Tibial nerve (tissue), 4 donors: ENCODE data around the gene QDPR. TPM values are rescaled to one million over a fixed set of nuclear protein-coding genes. Genes with fewer than 3 reads are reported as not detected.

Source experiments
- DNase-seq, 2 donors: peaks; one replicate each; pipeline ENCODE4 v3.0.0-alpha.2; 2019; ENCODE audit warnings: low spot score in 2 of 2
- H3K27ac ChIP-seq, 4 donors: fragments of 200-600 bp; sonication (generic) in 3 of 4; one replicate each; pipeline ENCODE4 v1.5.1; 2017 to 2019; ENCODE audit warnings: mild to moderate bottlenecking in 1 of 4
- H3K27me3 ChIP-seq, 2 donors: fragments of 200-600 bp; sonication (generic) in 1 of 2; one replicate each; pipeline versions ENCODE4 v1.5.1 to v1.6.0; 2017 to 2019
- H3K36me3 ChIP-seq, 3 donors: fragments of 200-600 bp; sonication (generic); one replicate each; pipeline ENCODE4 v1.5.1; 2018 to 2019
- H3K4me1 ChIP-seq, 4 donors: fragments of 200-600 bp; sonication (generic) in 3 of 4; one replicate each; pipeline ENCODE4 v1.5.1; 2017 to 2019
- H3K4me3 ChIP-seq, 4 donors: fragments of 200-600 bp; sonication (generic) in 3 of 4; one replicate each; pipeline ENCODE4 v1.5.1; 2017 to 2019; ENCODE audit warnings: mild to moderate bottlenecking in 1 of 4, moderate library complexity in 1 of 4
- H3K9me3 ChIP-seq, 4 donors: fragments of 200-600 bp; sonication (generic) in 3 of 4; one replicate each; pipeline ENCODE4 v1.5.1; 2017 to 2019
- EP300 ChIP-seq, 2 donors: sonication (generic); formaldehyde crosslinking; IDR thresholded peaks; one replicate each; pipeline ENCODE4 v1.6.1; 2017; ENCODE audit warnings: antibody characterized with exemption in 2 of 2, mild to moderate bottlenecking in 1 of 2
- POLR2A ChIP-seq, 2 donors: fragments of 450-650 bp; IDR thresholded peaks; one replicate each; pipeline ENCODE4 v1.6.1; 2017; ENCODE audit warnings: antibody characterized with exemption in 2 of 2, mild to moderate bottlenecking in 2 of 2, moderate library complexity in 2 of 2
- WGBS, 2 donors: methylation state at CpG; one replicate each; pipeline ENCODE4 v1.1.5; 2018; 5-methylcytosine and 5-hydroxymethylcytosine counted together
- total RNA-seq, 4 donors: library from RNA; depleted of rRNA; stranded (reverse); fragments of >200 nt; gene quantifications; one replicate each; pipeline ENCODE4 v1.1.0, GENCODE V29; 2016
- TF ChIP-seq, protein P1 (sequence below), 5 experiments: fragments of 200-600 bp in 3 of 5; fragments of 450-650 bp in 2 of 5; sonication (generic) in 3 of 5; IDR thresholded peaks; one replicate each; pipeline ENCODE4 v1.5.1; 2016 to 2019; ENCODE audit warnings: antibody characterized with exemption in 5 of 5, mild to moderate bottlenecking in 3 of 5, moderate library complexity in 2 of 5

The QDPR gene
- total RNA-seq, result 10 to 100 TPM; 15.9 to 53.1 (median 24.7) TPM

DNA sequence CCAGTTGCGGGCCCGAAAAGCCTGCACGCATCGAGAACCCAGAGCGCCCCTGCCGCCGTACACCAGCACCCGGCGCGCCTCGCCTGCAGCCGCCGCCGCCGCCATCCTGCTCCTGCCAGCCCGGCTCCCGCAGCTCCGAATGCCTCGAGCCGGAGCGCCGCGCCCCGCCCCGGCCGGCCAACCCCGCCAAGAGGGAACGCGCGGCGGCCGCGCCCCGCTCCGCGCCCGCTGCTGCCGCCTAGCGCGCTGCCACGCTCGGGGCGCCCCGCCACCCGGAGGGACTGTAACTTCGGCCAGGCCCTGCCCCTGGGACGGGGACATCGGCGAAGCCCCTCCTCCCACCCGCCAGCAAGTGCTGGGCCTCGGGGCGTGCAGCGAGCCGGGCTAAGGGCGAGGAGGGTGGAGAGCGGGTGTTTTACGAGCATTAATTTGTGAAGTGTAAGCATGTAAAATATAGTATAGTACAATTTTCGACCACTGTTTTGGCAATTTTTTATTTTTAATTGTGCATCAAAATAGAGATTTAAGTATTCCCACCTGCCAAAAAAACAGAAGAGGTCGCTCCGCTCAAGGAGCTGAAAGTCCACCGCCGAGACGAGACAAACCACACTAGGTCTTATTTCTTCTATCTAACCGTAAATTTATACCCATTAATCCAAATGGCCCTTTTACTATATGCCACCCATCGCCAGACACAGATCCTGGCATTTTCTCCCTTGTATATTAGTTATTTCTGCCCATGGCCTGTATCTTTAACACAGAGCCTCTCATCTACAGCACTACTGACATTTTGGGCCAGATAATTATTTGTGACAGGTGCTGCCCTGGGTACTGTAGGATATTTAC is at the start of gene QDPR:
TSS of gene QDPR (minus strand) at position 141 of the 846 bp plus-strand sequence. CDS start at position 105, 36 bp downstream.
- TF ChIP-seq, protein P1, sequence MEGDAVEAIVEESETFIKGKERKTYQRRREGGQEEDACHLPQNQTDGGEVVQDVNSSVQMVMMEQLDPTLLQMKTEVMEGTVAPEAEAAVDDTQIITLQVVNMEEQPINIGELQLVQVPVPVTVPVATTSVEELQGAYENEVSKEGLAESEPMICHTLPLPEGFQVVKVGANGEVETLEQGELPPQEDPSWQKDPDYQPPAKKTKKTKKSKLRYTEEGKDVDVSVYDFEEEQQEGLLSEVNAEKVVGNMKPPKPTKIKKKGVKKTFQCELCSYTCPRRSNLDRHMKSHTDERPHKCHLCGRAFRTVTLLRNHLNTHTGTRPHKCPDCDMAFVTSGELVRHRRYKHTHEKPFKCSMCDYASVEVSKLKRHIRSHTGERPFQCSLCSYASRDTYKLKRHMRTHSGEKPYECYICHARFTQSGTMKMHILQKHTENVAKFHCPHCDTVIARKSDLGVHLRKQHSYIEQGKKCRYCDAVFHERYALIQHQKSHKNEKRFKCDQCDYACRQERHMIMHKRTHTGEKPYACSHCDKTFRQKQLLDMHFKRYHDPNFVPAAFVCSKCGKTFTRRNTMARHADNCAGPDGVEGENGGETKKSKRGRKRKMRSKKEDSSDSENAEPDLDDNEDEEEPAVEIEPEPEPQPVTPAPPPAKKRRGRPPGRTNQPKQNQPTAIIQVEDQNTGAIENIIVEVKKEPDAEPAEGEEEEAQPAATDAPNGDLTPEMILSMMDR (IDR thresholded peaks at IDR 0.05), result peak; percentile 34 to 70 (median 60)
- TF ChIP-seq EP300 (IDR thresholded peaks at IDR 0.05) (no peak), POLR2A (IDR thresholded peaks at IDR 0.05) (peak in 1 of 2 donors; percentile 24)
- Histone ChIP-seq H3K9me3 (no peaks in the 10 kb centered on the region), H3K4me3 (peak within 1 kb of the TSS; percentile 56 to 97 (median 69)), H3K27ac (peak within 1 kb of the TSS; percentile 31 to 85 (median 74)), H3K36me3 (peaks cover 0 to 7% (median 0%) of the 10 kb centered on the region in 3 donors), H3K27me3 (no peaks in the 10 kb centered on the region), H3K4me1 (peaks cover 0 to 26% (median 9%) of the 10 kb centered on the region in 4 donors)
- 3 to 5% methylated on average over 11 to 38 of the region's 65 CpGs for whole genome bisulfite sequencing, 2 donors
- DNase-seq, result peak; percentile 20 to 40

DNA sequence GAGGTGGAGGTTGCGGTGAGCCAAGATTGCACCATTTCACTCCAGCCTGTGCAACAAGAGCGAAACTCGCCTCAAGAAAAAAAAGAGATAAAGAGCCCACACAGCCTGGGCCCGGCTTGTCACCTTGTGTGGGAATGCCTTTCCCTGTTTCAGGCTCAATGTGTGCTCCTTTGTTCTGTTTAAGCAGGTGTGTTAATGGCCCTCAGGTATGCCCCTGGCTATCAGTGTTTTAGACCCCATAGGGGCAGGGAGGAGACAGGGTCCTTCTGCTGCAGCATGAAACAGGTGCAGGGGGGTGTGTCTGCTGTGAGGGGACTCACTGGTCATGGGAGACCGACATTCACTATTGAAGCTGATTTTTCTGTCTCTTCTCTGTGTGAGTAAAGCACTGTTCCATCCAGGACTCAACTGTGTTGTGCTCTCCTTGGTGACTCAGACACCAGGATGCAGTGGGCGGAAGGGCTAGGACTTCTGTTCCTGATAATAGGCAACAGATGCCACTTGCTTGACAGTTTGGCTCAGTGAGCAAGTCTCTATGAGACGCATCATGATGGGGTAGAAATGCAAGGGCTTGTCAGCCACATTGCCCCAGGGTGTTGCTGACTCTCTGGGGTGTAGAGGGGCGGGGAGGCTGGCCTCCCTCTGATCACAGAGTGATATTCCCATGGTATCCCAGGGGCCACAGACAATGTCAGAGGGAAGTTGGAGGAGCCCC is 49.5 kb upstream of the QDPR start:
- Histone ChIP-seq H3K9me3 (no peaks in the 10 kb centered on the region), H3K4me3 (no peak overlapping the region), H3K27ac (no peak overlapping the region), H3K27me3 (no peaks in the 10 kb centered on the region), H3K4me1 (no peaks in the 10 kb centered on the region), H3K36me3 (no peaks in the 10 kb centered on the region)
- no peak for DNase-seq
- 78 to 79% methylated on average over 8 of the region's 8 CpGs for WGBS, 2 donors
- no peak for TF ChIP-seq EP300 (IDR thresholded peaks at IDR 0.05)

DNA sequence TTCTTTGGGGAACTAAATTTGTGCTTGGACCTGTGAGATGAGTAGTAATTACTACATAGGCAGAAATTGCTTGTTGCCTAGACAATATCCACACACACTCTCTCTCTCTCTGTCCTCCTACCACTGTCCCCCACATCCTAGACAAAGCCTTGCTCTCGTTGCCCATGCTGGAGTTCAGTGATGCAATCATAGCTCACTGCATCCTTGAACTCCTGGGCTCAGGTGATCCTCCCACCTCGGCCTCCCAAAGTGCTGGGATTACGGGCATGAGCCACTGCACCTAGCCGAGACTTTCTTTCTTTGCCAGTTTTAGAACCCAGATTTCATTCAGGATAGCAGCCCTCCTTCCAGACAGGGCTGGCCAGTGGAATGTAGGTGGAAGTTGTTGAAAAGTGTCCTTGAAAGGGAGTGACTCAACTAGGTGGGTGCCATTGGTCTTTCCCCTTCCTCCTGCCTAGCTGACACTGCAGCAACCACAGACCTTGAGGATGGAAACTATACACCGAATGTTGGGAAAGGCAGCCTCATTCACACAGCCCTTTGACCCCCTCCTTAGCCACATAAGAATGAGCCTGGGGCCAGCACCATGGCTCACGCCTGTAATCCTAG is 48.3 kb upstream of the QDPR start:
- TF ChIP-seq POLR2A (IDR thresholded peaks at IDR 0.05) (no peak), EP300 (IDR thresholded peaks at IDR 0.05) (no peak)
- TF ChIP-seq, protein P1 (IDR thresholded peaks at IDR 0.05), result no peak
- Histone ChIP-seq H3K36me3 (no peaks in the 10 kb centered on the region), H3K4me1 (no peaks in the 10 kb centered on the region), H3K9me3 (no peaks in the 10 kb centered on the region), H3K4me3 (no peak overlapping the region), H3K27me3 (no peaks in the 10 kb centered on the region), H3K27ac (no peak overlapping the region)
- DNase-seq, result no peak
- WGBS, 2 donors, result 83 to 87% methylated on average over 6 of the region's 6 CpGs

DNA sequence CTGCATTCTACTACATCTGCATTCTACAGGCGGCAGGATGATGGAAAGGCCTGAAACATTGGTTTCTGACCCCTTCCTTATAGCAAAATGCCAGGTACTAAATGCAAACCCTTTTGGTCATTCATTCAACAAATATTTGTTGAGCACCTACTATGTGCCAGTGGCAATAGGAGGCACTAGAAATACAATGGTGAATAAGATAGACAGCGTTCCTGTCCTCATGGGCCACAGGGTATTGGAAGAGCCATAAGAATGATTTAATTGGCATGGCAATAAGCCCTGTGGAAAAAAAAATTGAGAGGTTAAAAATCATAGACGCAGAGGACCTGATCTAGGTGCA is 47.8 kb upstream of the QDPR start:
- no peak for DNase-seq

More for the DNA sequence above, 47.8 kb upstream of the QDPR start:
- TF ChIP-seq POLR2A (IDR thresholded peaks at IDR 0.05), result no peak
- no peak for TF ChIP-seq EP300 (IDR thresholded peaks at IDR 0.05)
- TF ChIP-seq, protein P1 (IDR thresholded peaks at IDR 0.05), result no peak
- H3K27me3 ChIP-seq, result no peaks in the 10 kb centered on the region
- H3K27ac ChIP-seq, result no peak overlapping the region
- no peaks in the 10 kb centered on the region for H3K36me3 ChIP-seq
- H3K4me1 ChIP-seq, result no peaks in the 10 kb centered on the region
- no peak overlapping the region for H3K4me3 ChIP-seq
- WGBS, 2 donors, result 87 to 93% methylated on average over 3 of the region's 3 CpGs
- H3K9me3 ChIP-seq, result no peaks in the 10 kb centered on the region
